Kidney (tissue), 14 donors: Measurements from ENCODE around the gene PRKCZ. TPM values are rescaled to one million over a fixed set of nuclear protein-coding genes. Genes with fewer than 3 reads are reported as not detected.
A peak's percentile ranks its signal among the peaks of the same experiment; 100 is the strongest.

Source experiments
- DNase-seq, 5 donors: peaks; one replicate each; pipeline ENCODE4 v3.0.0-alpha.2; 2013 to 2020
- FAIRE-seq: peaks from 2 replicates; lab custom pipeline; 2012; peaks lifted over from hg19 to GRCh38; lab: Jason Lieb, UNC
- H3K27ac ChIP-seq, 2 donors: one replicate each; pipeline ENCODE4 v1.7.0; 2013; ENCODE audit warnings: low read depth in 2 of 2, low read length in 2 of 2, inconsistent platforms in 1 of 2
- H3K27me3 ChIP-seq: one replicate; pipeline ENCODE4 v1.7.1; 2013; ENCODE audit warnings: low read length, inconsistent platforms; ENCODE audit not compliant: control insufficient read depth, insufficient read depth
- H3K36me3 ChIP-seq, 3 donors: one replicate each; pipeline versions ENCODE4 v1.7.0 to v1.7.1; 2013; ENCODE audit warnings: low read length in 3 of 3, control low read depth in 1 of 3, inconsistent platforms in 1 of 3; ENCODE audit not compliant: insufficient read depth in 3 of 3, control insufficient read depth in 2 of 3
- H3K4me1 ChIP-seq, 3 donors: one replicate each; pipeline versions ENCODE4 v1.7.0 to v1.7.1; 2013; ENCODE audit warnings: low read length in 3 of 3, inconsistent platforms in 1 of 3, low read depth in 1 of 3; ENCODE audit not compliant: control insufficient read depth in 2 of 3, insufficient read depth in 2 of 3
- H3K4me3 ChIP-seq, 3 donors: one replicate each; pipeline versions ENCODE4 v1.7.0 to v1.8.1; 2013; ENCODE audit warnings: low read length in 3 of 3, control low read depth in 1 of 3, inconsistent platforms in 1 of 3
- H3K9ac ChIP-seq, 3 donors: one replicate each; pipeline versions ENCODE4 v1.7.0 to v1.7.1; 2013; ENCODE audit warnings: low read length in 3 of 3, control low read depth in 1 of 3, inconsistent platforms in 1 of 3
- H3K9me3 ChIP-seq, 3 donors: one replicate each; pipeline versions ENCODE4 v1.7.0 to v1.7.1; 2013; ENCODE audit warnings: low read length in 3 of 3, control low read depth in 1 of 3, inconsistent platforms in 1 of 3; ENCODE audit not compliant: control insufficient read depth in 2 of 3, insufficient read depth in 1 of 3
- CTCF ChIP-seq: IDR thresholded peaks from 3 replicates; pipeline ENCODE4 v1.5.1; 2012; ENCODE audit warnings: mild to moderate bottlenecking, moderate library complexity, borderline replicate concordance; ENCODE audit not compliant: insufficient read depth; ENCODE audit errors: extremely low read depth
- intact Hi-C: fragments of 100-400 bp; cut with DNase I; formaldehyde crosslinking; loops from one replicate; pipeline ENCODE4 v1.11.1; 2022
- polyA plus RNA-seq: library from polyadenylated mRNA; stranded (reverse); fragments of 350-450 nt; fragmentation: Illumina TruSeq; extraction: RNeasy Lipid Tissue Mini Kit (QIAGEN cat#74804); gene quantifications from one replicate; pipeline ENCODE4 v1.2.3, GENCODE V29; 2014; ENCODE audit warnings: low read depth, low replicate concordance; ENCODE audit not compliant: insufficient read depth
- total RNA-seq: library from RNA; stranded (reverse); fragmentation: NEBNext Ultra II Directional; extraction: Animal tissue kit (Norgen Biotek cat#: 25700); gene quantifications from one replicate; pipeline ENCODE4 v1.2.1, GENCODE V29; 2021
- donor health status: control.
- donor health status: control.
- donor health status: control.
- donor health status: control.
- donor health status: control.
- donor health status: DM: yes; HTN: yes; CAD: no.
- donor health status: Normal renal cell carcinoma (clear cell type).

The PRKCZ gene
- total and polyA plus RNA-seq, 2 donors from 2014 or later = 24.7 to 42.4 TPM

GRCh38 chr1:2073382-2074230 is 23.4 kb downstream of the PRKCZ start:
- FAIRE-seq (no peak), DNase-seq (peak; percentile 72 to 91 (median 90))
- intact Hi-C loops = no loop called here

GRCh38 chr1:2074396-2074795 is 24.2 kb downstream of the PRKCZ start:
- intact Hi-C loops = no loop called here
- H3K9ac ChIP-seq = no peak overlapping the region
- H3K27ac ChIP-seq = no peak overlapping the region
- no peak overlapping the region for H3K4me3 ChIP-seq
- H3K4me1 ChIP-seq = peaks cover 0 to 2% (median 0%) of the 10 kb centered on the region in 3 donors
- H3K36me3 ChIP-seq = peaks cover 0 to 7% (median 0%) of the 10 kb centered on the region in 3 donors
- DNase-seq (no peak), FAIRE-seq (no peak)
- H3K27me3 ChIP-seq = peaks cover 2% of the 10 kb centered on the region
- TF ChIP-seq CTCF = no peak
- peaks cover 0 to 11% (median 0%) of the 10 kb centered on the region in 3 donors for H3K9me3 ChIP-seq

More at GRCh38 chr1:2073382-2074230, 23.4 kb downstream of the PRKCZ start:
- Histone ChIP-seq H3K27ac (no peak overlapping the region), H3K9me3 (peaks cover 0 to 11% (median 0%) of the 10 kb centered on the region in 3 donors), H3K36me3 (peaks cover 0 to 7% (median 0%) of the 10 kb centered on the region in 3 donors), H3K27me3 (peaks cover 2% of the 10 kb centered on the region), H3K4me3 (no peak overlapping the region), H3K9ac (no peak overlapping the region), H3K4me1 (peaks cover 0 to 2% (median 0%) of the 10 kb centered on the region in 3 donors)
- no peak for TF ChIP-seq CTCF

- Histone ChIP-seq H3K27ac (no peak overlapping the region), H3K4me1 (peaks cover 0 to 2% (median 0%) of the 10 kb centered on the region in 3 donors), H3K4me3 (no peak overlapping the region), H3K9me3 (peaks cover 0 to 11% (median 0%) of the 10 kb centered on the region in 3 donors), H3K9ac (no peak overlapping the region), H3K27me3 (peaks cover 2% of the 10 kb centered on the region), H3K36me3 (peaks cover 0 to 7% (median 0%) of the 10 kb centered on the region in 3 donors)
- intact Hi-C loops = no loop called here
- FAIRE-seq (no peak), DNase-seq (no peak)
- no peak for TF ChIP-seq CTCF
Observed at GRCh38 chr1:2074944-2075740, 24.9 kb downstream of the PRKCZ start.
